Measurements from ENCODE around the gene TPM2.

- TF ChIP-seq KLF16 (IDR thresholded peaks at IDR 0.05) (no peak), EZH2 (IDR thresholded peaks at IDR 0.05; ENCODE audit: borderline replicate concordance, low read depth, low read length) (no peak), TAF7 (tag; IDR thresholded peaks at IDR 0.05) (no peak), SIX5 (IDR thresholded peaks at IDR 0.05; ENCODE audit: borderline replicate concordance in 1 of 2, insufficient read depth in 1 of 2, low read depth in 1 of 2, low read length in 2 of 2) (no peak), TCF7L2 (IDR thresholded peaks at IDR 0.05; ENCODE audit: low read depth, low read length) (no peak), DPF2 (IDR thresholded peaks at IDR 0.05) (no peak), CTCF (IDR thresholded peaks at IDR 0.05 in 2 of 3, conservative IDR thresholded peaks at IDR 0.05 in 1 of 3; ENCODE audit: insufficient read depth in 2 of 3, low read depth in 1 of 3, low read length in 3 of 3) (no peak), ATF7 (IDR thresholded peaks at IDR 0.05) (no peak), CHD4 (IDR thresholded peaks at IDR 0.05; ENCODE audit: insufficient read depth, insufficient replicate concordance, low read depth, low read length, poor library complexity, severe bottlenecking) (no peak), CCAR2 (IDR thresholded peaks at IDR 0.05; ENCODE audit: low read depth, low read length) (no peak), SMC3 (conservative IDR thresholded peaks at IDR 0.05; ENCODE audit: insufficient read depth, low read depth, low read length) (no peak)
- TF ChIP-seq, protein P1, sequence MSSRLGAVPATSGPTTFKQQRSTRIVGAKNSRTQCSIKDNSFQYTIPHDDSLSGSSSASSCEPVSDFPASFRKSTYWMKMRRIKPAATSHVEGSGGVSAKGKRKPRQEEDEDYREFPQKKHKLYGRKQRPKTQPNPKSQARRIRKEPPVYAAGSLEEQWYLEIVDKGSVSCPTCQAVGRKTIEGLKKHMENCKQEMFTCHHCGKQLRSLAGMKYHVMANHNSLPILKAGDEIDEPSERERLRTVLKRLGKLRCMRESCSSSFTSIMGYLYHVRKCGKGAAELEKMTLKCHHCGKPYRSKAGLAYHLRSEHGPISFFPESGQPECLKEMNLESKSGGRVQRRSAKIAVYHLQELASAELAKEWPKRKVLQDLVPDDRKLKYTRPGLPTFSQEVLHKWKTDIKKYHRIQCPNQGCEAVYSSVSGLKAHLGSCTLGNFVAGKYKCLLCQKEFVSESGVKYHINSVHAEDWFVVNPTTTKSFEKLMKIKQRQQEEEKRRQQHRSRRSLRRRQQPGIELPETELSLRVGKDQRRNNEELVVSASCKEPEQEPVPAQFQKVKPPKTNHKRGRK (tag; IDR thresholded peaks at IDR 0.05), result no peak
Measured at GRCh38 chr9:35666045-35666444, 23.7 kb downstream of the TPM2 start.
